Hematopoietic multipotent progenitor cell treated with erythropoietin and hydrocortisone succinate and interleukin-3 and kit ligand, for 6 days (in vitro differentiated cells): ENCODE data around the gene OTUD3.
"Not testable (repeated sequence)": the region's sequence is repeated elsewhere in the genome, so short reads cannot be mapped to it uniquely, and the experiment has no call there.

Experiments
- DNase-seq: peaks from one replicate; pipeline ENCODE4 v3.0.0-alpha.2; 2015

OTUD3 gene

DNA sequence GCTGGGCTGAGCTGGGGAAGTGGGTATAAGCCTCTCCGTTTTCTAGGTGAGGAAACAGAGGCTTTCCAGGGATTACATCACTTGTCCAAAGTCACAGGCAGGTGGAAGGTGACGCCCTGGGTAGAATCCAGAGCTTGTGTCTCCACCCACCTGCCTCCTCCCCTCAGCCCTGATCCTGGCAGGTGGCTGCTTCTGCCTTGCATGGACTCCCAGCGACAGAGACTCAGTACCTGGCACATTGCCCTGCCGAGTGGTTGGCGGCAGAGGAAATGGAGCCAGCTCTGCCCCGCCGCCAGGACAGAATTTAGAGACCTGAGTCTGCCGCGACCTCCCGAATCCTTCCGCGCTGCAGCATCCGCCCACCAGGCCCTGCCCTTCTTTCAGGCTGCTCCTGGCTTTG, 39.1 kb downstream of the OTUD3 start:
- no peak for DNase-seq

DNA sequence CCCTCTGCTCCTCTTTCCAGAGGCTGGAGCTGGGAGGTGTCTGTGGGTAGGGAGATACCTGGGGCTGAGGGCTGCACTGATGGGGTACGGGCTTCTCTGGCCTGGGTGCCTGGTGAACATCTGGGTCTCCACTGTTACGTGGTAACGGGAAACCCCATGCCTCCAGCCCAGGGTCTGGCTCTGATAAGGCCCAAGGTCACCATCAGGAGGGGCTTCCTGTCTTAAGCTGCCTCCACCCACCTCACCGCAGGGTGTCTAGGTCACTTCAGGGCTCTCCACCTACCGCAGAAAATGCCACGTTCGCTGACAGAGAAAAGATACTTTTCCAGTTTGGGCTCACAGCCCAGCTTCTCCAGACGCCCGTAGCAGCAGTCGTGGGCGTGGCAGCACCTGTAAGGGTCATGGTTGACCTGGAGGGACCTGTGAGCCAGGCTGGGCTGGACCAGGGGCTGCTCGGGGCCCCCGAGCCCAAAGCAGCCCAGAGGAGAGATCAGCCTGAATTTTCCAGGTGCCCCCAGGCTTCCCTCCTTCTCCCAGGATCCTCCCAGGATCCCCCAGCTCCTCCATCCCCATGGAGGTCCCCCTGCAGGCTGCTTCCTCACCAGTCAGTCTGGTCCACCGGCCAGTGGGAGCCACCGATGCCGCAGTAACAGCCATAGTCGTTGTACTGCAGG, 40.0 kb downstream of the OTUD3 start:
- no peak for DNase-seq

- no peak for DNase-seq
Measured at GRCh38 chr1:19923137-19923952, 41.1 kb downstream of the OTUD3 start, which contains the start of gene PLA2G2E. Gene PLA2G2E, minus strand, starts transcription at chr1:19923617. Its CDS starts 58 bp downstream, at chr1:19923559.

DNA sequence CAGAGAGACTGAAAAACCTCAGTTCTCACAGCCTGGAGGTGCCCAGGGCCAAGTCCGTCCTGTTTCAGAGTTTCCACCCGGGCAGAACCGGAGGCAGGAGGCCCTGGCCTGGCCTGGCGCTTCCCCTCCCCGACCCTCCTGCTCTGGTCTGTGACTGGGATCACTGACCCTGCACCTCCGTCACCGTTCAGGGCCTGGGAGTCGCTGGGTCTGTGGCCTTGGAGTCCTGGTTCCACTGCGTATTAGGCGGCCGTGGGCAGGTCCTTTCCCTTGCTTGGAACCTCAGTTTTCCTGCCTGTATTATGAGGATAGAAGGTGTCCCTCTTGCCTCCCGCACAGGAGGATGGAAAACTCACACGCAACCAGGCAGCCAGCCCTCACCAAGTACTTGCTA, 41.8 kb downstream of the OTUD3 start:
- DNase-seq, result no peak

- DNase-seq, result no peak
Measured at GRCh38 chr1:19925342-19926070, 43.3 kb downstream of the OTUD3 start.

GRCh38 chr1:19926296-19927129, 44.3 kb downstream of the OTUD3 start:
- DNase-seq, result no peak

DNA sequence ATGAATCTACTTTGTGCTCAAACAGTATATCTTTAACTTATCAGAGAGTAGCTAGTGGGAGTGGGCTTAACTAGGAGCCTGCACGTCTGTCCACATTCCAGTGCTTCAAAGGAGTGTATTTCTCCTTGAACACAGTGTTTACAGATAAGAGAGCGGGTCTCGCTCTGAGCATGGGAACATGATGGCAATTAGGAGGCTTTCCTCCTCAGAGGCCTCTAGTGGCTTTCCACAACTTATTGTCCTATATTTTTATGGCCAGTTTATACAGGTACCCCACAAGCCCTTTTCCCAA, 44.9 kb downstream of the OTUD3 start:
- not testable (repeated sequence) for DNase-seq

- DNase-seq, result no peak
Measured at GRCh38 chr1:19932866-19933265, 50.7 kb downstream of the OTUD3 start.

DNA sequence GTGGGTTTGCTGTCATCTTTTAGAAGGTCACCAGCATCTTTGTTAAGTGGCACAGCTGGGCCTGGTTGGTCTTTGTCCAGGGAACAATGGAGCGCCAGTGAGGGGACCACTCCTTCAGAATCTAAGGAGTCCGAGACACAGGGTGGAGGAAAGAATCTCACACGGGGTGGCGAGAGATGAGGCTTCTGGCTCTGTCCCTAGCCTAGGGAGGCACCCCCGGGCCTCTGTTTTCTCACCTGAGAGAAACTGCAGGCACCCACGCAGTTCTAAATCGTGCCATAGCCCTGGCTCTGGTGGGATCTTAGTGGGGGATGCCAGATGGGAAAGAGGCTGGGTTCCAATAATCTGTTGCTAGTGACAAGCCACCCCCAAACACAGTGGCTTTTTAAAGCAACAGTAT, 52.1 kb downstream of the OTUD3 start:
- DNase-seq, result no peak

GRCh38 chr1:19936061-19936750, 54.0 kb downstream of the OTUD3 start:
- no peak for DNase-seq

GRCh38 chr1:19938472-19938871, 56.3 kb downstream of the OTUD3 start:
- DNase-seq, result no peak

DNA sequence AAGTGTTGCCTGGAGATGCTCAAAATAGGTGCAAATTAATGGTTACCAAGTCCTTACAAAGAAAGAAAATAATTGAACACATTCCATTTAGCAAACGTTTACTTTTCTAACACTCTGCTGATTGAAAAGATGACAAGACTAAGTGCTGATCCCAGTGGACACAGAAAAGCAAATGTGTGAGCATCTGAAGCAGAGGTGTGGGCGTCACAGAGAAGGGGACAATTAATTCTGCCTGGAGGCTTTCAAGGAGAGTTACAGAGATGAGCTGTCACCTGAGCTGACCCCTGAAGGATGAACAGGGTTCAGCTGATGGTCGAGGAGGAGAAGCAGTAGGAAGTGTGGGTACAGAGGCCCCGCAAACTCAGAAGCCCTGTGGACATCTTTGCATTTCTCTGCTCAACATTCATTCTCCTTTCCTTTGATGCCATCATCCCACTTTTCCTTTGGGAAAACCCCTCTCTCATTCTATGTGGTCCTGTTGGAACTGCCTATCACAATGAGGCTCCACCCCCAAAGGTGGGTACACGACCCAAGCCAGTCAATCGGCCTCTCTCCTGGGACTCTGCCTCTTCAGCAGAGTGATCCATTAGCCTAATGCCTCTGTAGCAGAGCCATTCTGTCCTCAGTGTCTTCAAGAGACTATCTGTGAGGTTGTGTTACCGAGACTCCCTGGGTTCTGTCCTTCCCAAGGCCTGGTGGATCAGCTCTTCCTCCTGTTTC, 58.5 kb downstream of the OTUD3 start:
- no peak for DNase-seq

- no peak for DNase-seq
Measured at GRCh38 chr1:19941206-19941568, 59.0 kb downstream of the OTUD3 start.

DNA sequence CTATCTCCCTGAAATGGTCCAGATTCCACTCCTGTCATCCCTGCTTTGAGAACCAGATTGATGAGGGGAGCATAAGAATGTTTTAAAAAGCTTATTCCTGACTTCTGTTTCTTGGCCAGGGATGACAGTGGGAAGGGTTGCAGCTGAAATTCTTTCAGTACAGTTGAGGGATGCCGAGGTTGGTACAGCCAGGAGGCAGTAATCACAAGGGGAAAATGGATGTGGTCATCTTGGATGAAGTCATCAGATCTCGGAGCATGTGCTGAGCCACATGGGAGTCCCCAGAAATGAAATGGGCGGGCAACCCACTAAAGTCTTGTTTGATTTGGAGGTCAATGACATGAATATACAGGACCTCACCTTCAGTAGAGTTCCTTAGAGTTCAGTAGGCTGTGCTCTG, 59.9 kb downstream of the OTUD3 start:
- DNase-seq, result no peak

- DNase-seq, result no peak
Measured at GRCh38 chr1:19942657-19943056, 60.5 kb downstream of the OTUD3 start.

- no peak for DNase-seq
Measured at GRCh38 chr1:19945914-19946313, 63.7 kb downstream of the OTUD3 start.

- DNase-seq, result no peak
Measured at GRCh38 chr1:19946331-19946751, 64.1 kb downstream of the OTUD3 start.

DNA sequence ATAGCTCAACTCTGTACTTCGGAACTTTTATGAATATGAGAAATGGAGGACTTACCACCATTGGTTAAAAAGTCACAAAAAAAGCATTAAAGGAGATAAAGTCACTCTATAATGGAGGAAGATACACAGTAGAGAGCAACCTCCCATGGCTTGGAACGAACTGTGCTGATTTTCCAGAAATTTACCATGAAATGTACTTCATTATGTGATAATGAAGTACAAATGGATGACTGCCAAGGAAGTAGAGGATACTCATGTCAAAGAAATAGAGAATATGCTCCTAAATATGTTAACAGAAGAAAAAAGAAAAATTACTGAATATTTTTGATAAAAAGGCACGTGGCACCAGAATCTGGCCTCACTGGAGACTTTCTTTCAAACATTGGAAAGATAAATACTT, 64.8 kb downstream of the OTUD3 start:
- DNase-seq, result no peak

DNA sequence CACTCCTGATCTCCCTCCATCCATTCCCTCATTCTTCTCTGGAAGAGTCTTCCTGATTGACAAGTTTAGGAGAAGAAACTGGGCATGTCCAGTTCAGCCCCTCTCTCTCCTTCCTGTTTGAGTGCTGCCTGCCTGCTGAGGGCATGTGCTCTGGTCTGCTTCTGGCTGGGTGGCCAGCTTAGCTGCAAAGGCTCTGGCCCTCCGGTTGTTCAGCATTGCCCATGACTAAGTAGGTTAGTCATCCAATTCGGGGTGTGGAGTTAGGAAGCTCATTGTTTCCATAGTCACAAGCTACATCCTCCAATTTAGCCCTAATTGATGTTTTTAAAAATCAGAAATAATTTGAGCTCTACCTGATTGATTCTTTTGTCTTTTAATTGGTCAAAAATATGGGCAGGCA, 66.8 kb downstream of the OTUD3 start:
- DNase-seq, result no peak

GRCh38 chr1:19954059-19954458, 71.9 kb downstream of the OTUD3 start:
- DNase-seq, result no peak

DNA sequence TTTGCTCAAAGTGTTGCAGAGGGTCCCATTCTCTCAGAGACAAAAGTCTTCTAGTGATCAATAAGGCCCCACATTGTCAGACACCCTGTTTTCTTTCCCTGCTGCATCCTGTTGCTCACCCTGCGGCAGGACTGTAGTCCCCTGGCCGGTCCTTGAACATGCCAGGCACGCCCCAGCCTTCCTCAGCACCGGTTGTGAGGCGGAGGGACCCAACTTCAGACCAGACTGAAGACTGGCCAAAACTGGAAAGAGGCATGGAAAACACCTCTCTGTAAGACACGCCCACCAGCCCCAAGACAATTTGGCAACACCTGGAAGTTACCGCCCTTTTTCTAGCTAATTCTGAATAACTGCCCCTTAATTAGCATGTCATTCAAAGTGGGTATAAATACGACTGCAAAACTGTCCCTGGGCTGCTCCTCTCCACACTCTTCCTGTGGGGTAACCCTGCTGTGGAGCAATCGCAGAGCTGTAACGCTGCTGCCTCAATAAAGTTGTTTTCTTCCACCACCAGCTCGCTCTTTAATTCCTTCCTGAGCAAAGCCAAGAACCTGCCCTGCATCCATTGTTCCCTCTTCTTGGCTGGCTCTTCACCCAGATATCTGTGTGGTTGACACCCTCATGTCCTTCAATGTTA, 73.5 kb downstream of the OTUD3 start:
- no peak for DNase-seq
